ENCODE data around the gene SIPA1L3.
A peak's percentile ranks its signal among the peaks of the same experiment; 100 is the strongest.

SIPA1L3 gene

DNA sequence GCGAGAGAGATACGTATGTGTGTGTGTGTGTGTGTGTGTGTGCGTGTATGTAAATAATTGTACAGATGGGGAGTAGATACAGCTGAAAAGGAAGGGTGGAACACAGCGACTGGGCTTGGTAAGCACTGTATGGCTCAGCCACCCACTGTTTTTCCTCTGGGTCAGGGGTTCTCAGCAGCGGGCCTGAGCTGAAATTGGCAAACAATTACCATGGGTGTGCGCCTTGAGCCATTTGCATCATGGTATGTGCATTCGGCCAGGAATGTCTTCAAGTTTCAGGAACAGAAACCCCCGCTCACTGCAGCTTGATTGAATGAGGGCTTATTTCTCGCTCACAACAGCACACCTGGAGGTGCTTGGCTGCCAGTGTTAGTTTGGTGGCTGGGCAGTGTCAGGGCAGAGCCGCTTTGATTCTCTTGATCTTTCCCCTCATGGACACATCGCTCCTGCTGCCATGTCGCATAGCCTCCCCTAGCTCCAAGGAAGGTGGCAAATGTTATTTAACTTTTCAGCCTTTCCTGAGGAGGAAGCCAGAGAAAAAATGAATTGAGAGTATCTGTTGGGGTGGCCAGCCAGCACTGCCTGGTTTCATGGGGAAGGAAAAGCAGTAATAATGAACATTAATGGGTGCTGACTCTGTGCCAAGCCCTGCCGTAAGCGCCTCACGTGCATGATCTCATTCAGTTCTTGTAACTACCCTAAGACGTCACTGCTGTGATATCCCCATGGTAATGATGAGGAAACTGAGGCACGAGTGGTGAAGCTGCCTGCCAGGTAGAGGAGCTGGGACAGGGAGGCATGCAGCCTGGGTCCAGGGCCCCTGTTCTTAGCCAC lies 126.9 kb downstream of the SIPA1L3 start:
- Mint-ChIP-seq H3K27me3 (no peaks in the 10 kb centered on the region), H3K4me3 (no peak overlapping the region), H3K9me3 (no peaks in the 10 kb centered on the region), H3K4me1 (ENCODE audit: low read depth) (peaks cover 14% of the 10 kb centered on the region), H3K36me3 (ENCODE audit: low read depth) (peaks cover 15% of the 10 kb centered on the region), H3K27ac (no peak overlapping the region)

DNA sequence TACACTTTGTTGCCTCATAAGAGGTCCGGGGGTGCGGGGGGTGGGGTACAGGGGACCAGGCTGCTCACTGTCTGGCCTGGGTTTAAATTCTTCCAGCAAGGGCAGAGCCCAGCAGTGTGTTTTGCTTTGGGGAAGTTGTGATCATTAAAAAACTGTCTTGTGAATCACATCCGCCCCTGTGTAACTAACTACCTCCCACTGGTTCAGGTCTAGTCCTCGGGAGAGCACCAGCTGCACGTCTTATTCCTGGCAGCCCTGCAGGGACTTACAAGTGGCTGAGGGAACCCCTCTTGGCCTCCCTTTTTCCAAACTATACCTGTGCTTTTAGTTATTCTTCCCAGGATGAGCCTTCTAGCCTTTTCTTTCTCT lies 127.5 kb downstream of the SIPA1L3 start:
- peaks cover 14% of the 10 kb centered on the region for H3K4me1 Mint-ChIP-seq (ENCODE audit: low read depth)
- H3K27ac Mint-ChIP-seq, result no peak overlapping the region
- no peak overlapping the region for H3K4me3 Mint-ChIP-seq
- peaks cover 15% of the 10 kb centered on the region for H3K36me3 Mint-ChIP-seq (ENCODE audit: low read depth)
- H3K9me3 Mint-ChIP-seq, result no peaks in the 10 kb centered on the region
- H3K27me3 Mint-ChIP-seq, result no peaks in the 10 kb centered on the region

DNA sequence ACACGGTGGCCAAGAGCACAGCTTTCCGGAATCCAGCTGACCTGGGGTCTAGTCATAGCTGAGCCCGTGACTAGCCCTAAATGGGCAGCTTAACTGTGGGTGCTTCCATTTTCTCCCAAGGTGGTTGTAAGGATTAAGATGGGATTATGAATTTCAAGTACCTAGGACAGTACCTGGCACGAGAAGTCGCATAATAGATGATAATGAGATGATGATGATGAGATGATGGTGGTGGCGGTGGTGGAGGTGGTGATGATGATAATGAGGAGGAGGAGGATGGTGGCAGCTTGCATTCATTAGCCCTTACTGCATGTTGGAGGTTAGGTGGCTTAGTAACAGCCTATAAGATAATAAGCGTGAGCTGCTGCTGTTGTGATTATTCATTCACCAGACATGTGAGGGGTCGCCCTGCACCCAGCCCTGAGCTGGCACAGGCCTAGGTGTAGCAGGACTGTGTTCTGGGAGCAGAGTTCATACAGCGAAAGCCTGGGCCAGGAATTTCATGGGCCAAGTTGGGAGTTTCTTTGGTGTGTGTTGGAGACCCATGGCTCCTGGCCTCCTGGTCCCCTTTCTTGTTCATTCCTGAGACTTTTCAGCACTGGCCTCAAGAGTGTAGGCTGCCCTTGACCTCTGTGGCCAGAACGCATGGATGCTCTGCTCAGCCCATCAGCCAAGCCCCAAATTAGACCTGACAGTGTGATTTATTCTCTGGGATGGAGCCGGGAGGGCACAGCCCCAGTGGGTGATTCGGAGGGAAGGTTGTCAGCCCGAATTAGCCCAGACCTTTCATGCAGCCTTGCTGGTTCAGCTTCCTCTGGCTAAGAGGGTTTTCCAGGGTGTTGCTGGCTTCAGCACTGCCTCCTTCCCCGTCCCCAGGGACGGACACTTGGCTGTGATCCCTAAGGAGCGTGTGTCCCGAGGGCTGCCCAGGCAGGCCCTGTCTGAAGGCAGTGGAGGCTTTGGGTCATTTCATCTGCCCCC lies 128.8 kb downstream of the SIPA1L3 start:
- Mint-ChIP-seq H3K9me3 (no peaks in the 10 kb centered on the region), H3K4me3 (no peak overlapping the region), H3K27me3 (no peaks in the 10 kb centered on the region), H3K27ac (peak overlapping the region; percentile 33), H3K4me1 (ENCODE audit: low read depth) (peaks cover 14% of the 10 kb centered on the region), H3K36me3 (ENCODE audit: low read depth) (peaks cover 7% of the 10 kb centered on the region)

DNA sequence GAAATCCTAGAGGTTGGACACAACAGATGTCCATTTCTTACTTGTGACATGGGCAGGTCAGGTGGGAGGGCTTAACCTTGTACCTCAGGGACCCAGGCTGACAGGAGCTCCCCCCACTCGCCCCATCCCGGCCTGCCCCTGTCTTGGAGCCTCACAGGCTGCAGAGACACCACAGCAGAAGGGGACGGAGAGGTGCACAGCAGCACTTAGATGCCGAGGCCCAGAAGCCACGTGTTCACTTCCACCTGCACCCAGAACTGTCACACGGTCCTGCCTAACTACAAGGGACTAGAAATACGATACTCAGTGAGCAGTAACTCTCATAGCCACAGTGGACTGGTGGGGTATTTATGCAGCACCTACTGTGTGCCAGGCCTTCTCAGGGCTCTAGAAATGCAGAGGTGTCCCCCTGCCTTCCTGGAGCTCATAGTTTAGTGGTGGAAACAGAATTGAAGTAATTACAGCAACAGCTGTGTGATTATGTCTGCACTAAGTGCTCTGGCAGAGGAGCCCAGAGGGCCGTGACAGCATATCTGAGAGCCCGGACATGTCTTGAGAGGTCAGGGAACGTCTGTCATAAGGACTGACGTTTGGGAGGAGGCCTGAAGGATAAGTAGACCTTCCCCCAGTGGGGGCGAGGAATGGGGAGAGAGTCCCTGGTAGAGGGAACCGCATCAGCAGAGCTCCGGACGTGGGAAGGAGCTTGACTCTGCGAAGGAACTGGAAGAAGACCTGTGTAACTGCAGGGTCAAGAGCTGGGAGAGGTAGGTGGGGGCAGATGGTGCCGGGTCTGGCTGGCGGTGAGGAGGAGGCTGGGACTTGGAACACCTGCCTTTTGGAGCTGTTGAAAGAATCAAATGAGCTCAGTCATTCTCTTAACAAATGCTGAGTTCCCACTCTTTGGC lies 130.0 kb downstream of the SIPA1L3 start:
- H3K4me1 Mint-ChIP-seq (ENCODE audit: low read depth), result peaks cover 14% of the 10 kb centered on the region
- H3K4me3 Mint-ChIP-seq, result no peak overlapping the region

DNA sequence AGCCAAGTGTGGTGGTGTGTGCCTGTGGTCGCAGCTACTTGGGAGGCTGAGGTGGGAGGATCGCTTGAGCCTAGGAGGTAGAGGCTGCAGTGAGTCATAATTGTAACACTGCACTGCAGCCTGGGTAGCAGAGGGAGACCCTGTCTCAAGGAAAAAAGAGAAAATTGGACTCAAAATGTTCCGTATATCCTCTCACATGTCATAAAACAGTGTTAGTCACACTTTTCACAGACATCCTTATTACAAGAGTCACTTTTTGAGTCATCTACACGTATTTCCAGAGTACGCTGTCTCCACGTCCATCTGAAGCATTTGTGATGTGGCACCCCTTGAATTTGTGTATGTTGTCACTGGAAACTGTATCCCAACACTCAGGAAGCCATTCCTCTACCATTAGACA lies 133.0 kb downstream of the SIPA1L3 start:
- no peaks in the 10 kb centered on the region for H3K36me3 Mint-ChIP-seq (ENCODE audit: low read depth)
- peaks cover 23% of the 10 kb centered on the region for H3K4me1 Mint-ChIP-seq (ENCODE audit: low read depth)
- H3K9me3 Mint-ChIP-seq, result no peaks in the 10 kb centered on the region
- no peak overlapping the region for H3K27ac Mint-ChIP-seq
- H3K27me3 Mint-ChIP-seq, result no peaks in the 10 kb centered on the region
- H3K4me3 Mint-ChIP-seq, result no peak overlapping the region

More for the DNA sequence above, 130.0 kb downstream of the SIPA1L3 start:
- Mint-ChIP-seq H3K36me3 (ENCODE audit: low read depth) (no peaks in the 10 kb centered on the region), H3K27me3 (no peaks in the 10 kb centered on the region), H3K9me3 (no peaks in the 10 kb centered on the region), H3K27ac (peak overlapping the region; percentile 40)

DNA sequence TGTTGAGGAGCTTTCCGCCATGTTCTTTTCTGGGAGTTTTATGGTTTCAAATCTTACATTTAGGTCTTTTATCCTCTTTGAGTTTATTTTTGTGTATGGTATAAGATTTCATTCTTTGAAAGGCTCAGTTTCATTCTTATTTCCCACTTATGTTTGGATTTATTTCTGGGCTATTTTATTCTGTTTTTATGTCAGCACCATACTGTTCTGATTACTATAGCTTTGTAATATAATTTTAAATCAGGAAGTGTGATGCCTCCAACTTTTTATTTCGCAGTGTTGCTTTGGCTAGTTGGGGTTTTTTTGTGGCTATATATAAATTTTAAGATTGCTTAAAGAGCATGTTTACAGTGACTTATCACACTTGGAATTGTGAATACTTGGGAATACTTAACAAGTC lies 135.1 kb downstream of the SIPA1L3 start:
- Mint-ChIP-seq H3K4me1 (ENCODE audit: low read depth) (peaks cover 35% of the 10 kb centered on the region), H3K27ac (no peak overlapping the region), H3K9me3 (no peaks in the 10 kb centered on the region), H3K36me3 (ENCODE audit: low read depth) (no peaks in the 10 kb centered on the region), H3K27me3 (no peaks in the 10 kb centered on the region), H3K4me3 (no peak overlapping the region)

GRCh38 chr19:38043649-38044144 lies 136.7 kb downstream of the SIPA1L3 start:
- H3K4me3 Mint-ChIP-seq, result no peak overlapping the region
- H3K4me1 Mint-ChIP-seq (ENCODE audit: low read depth), result peaks cover 49% of the 10 kb centered on the region
- no peaks in the 10 kb centered on the region for H3K36me3 Mint-ChIP-seq (ENCODE audit: low read depth)
- H3K9me3 Mint-ChIP-seq, result no peaks in the 10 kb centered on the region
- no peak overlapping the region for H3K27ac Mint-ChIP-seq
- no peaks in the 10 kb centered on the region for H3K27me3 Mint-ChIP-seq

DNA sequence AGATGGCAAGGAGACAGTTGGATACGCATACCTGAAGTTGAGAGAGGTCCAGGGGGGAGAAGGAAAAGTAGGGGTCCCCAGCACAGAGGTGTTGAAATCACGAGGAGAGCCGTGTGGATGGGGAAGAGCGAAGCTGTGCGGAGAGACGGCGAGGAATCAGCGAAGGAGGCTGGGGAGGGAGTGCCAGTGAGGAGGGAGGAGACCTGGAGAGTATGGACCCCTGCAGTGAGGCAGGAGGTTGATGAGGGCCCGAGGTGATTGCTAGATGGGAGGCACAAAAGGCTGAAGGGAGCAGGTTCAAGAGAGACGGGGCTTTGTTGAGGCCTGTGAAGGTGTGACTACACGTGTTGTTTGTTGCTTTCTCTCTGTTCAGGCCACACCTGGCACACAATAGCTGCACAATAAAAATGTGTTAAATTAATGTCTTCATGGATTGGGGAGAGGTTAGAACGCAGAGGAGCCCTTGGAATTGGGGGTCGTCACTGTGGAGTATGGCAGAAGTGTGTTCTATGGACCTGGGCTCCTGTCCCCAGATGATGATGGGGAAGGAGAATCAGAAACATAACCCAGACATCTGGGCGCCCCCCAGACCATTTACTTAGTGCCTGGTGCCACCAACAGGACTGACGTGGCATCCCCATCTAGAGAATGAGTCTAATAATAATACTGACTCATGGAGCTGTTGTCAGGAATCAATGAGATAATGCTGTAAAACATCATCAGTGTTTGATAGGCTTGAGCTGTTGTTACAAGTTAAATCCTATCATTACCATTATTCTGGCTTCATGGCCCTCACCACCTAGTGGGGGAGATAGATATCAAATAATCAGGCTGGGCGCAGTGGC lies 137.5 kb downstream of the SIPA1L3 start:
- H3K36me3 Mint-ChIP-seq (ENCODE audit: low read depth), result no peaks in the 10 kb centered on the region
- no peak overlapping the region for H3K4me3 Mint-ChIP-seq
- H3K9me3 Mint-ChIP-seq, result no peaks in the 10 kb centered on the region
- H3K27ac Mint-ChIP-seq, result peak overlapping the region; percentile 24
- peaks cover 57% of the 10 kb centered on the region for H3K4me1 Mint-ChIP-seq (ENCODE audit: low read depth)
- H3K27me3 Mint-ChIP-seq, result no peaks in the 10 kb centered on the region

GRCh38 chr19:38045554-38046253 lies 138.7 kb downstream of the SIPA1L3 start:
- Mint-ChIP-seq H3K9me3 (no peaks in the 10 kb centered on the region), H3K36me3 (ENCODE audit: low read depth) (no peaks in the 10 kb centered on the region), H3K4me1 (ENCODE audit: low read depth) (peaks cover 60% of the 10 kb centered on the region), H3K27ac (peak overlapping the region; percentile 95), H3K4me3 (no peak overlapping the region), H3K27me3 (no peaks in the 10 kb centered on the region)

DNA sequence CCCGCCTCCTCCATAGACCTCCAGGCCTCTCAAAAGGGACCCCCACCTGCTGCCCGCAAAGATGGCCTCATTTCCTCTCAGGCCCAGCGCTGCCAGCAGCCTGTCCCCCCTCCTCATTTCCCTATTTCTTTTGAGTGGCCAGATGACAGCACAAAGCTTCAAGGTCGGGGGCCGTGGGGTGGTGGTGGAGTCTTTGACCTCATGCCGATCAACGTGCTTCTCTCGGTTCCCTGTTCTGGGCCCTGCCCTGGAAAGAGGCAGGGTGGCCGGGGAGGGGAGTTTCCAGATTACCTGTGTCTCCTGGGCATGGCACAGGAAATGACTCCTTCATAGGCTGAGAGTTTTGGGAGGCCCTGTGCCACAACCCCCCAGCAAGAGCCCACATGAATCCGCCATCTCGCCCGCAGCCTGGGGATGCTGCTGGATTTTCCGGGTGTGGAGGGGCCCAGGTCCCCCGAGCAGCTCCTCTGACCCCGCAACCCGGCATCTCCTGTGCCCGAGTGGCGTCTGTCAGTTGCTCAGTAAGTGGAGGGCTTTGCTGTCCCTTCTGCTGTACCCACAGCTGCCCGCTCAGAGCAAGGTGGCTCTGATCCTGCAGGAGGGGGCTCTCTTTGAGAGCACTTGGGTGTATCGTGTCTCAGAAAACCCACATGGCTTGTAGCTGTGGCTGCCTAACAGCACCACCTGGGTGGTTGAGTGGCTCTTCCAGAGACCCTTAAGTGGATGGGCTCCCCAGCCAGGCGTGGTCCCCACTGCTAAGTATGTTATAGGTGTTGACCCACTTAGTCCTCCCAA lies 139.4 kb downstream of the SIPA1L3 start:
- no peak overlapping the region for H3K4me3 Mint-ChIP-seq
- peak overlapping the region; percentile 95 for H3K27ac Mint-ChIP-seq
- no peaks in the 10 kb centered on the region for H3K36me3 Mint-ChIP-seq (ENCODE audit: low read depth)
- no peaks in the 10 kb centered on the region for H3K27me3 Mint-ChIP-seq
- H3K9me3 Mint-ChIP-seq, result no peaks in the 10 kb centered on the region
- peaks cover 60% of the 10 kb centered on the region for H3K4me1 Mint-ChIP-seq (ENCODE audit: low read depth)

GRCh38 chr19:38047049-38047438 lies 140.0 kb downstream of the SIPA1L3 start:
- Mint-ChIP-seq H3K9me3 (no peaks in the 10 kb centered on the region), H3K4me1 (ENCODE audit: low read depth) (peaks cover 60% of the 10 kb centered on the region), H3K4me3 (peak overlapping the region; percentile 19), H3K36me3 (ENCODE audit: low read depth) (no peaks in the 10 kb centered on the region), H3K27ac (peak overlapping the region; percentile 95), H3K27me3 (no peaks in the 10 kb centered on the region)

GRCh38 chr19:38047641-38048040 lies 140.6 kb downstream of the SIPA1L3 start:
- H3K27ac Mint-ChIP-seq, result peak overlapping the region; percentile 95
- peaks cover 60% of the 10 kb centered on the region for H3K4me1 Mint-ChIP-seq (ENCODE audit: low read depth)
- H3K27me3 Mint-ChIP-seq, result no peaks in the 10 kb centered on the region
- no peaks in the 10 kb centered on the region for H3K36me3 Mint-ChIP-seq (ENCODE audit: low read depth)
- H3K9me3 Mint-ChIP-seq, result no peaks in the 10 kb centered on the region
- H3K4me3 Mint-ChIP-seq, result peak overlapping the region; percentile 77

Measured in stimulated activated naive CD8-positive, alpha-beta T cell treated with anti-CD3 and anti-CD28 coated beads, Interleukin-15, Interleukin-2, amounts not matched to agents 100 ng/mL and 50 ng/mL, for 24 hours (primary cell).